Effector memory CD4-positive, alpha-beta T cell (primary cell): ENCODE results near the gene MAEL.

Experiments
- DNase-seq, 3 donors: peaks; one replicate each; pipeline ENCODE4 v3.0.0-alpha.2; 2020
- H3K27ac ChIP-seq: 2 replicates; pipeline ENCODE4 v1.7.0; 2013; ENCODE audit warnings: mild to moderate bottlenecking, low read length, moderate library complexity; ENCODE audit not compliant: insufficient read depth, poor library complexity, severe bottlenecking
- H3K27me3 ChIP-seq: replicated peaks from 2 replicates; pipeline ENCODE4 v1.7.0; 2013; ENCODE audit warnings: mild to moderate bottlenecking, low read length; ENCODE audit not compliant: insufficient read depth, control insufficient read depth, poor library complexity, severe bottlenecking
- H3K36me3 ChIP-seq: 2 replicates; pipeline ENCODE4 v1.7.0; 2013; ENCODE audit warnings: mild to moderate bottlenecking, low read length, moderate library complexity; ENCODE audit not compliant: control insufficient read depth, insufficient read depth
- H3K4me1 ChIP-seq: 2 replicates; pipeline ENCODE4 v1.7.0; 2013; ENCODE audit warnings: low read length, mild to moderate bottlenecking; ENCODE audit not compliant: control insufficient read depth, insufficient read depth, poor library complexity, severe bottlenecking
- H3K4me3 ChIP-seq: 2 replicates; pipeline ENCODE4 v1.7.0; 2013; ENCODE audit warnings: low read length, low read depth, mild to moderate bottlenecking; ENCODE audit not compliant: insufficient read depth, poor library complexity, severe bottlenecking
- H3K9me3 ChIP-seq: 2 replicates; pipeline ENCODE4 v1.7.0; 2013; ENCODE audit warnings: mild to moderate bottlenecking, low read length, moderate library complexity; ENCODE audit not compliant: control insufficient read depth

The MAEL gene

GRCh38 chr1:166977951-166978350, 11.1 kb upstream of the MAEL start:
- Histone ChIP-seq H3K27ac (no peak overlapping the region), H3K9me3 (no peaks in the 10 kb centered on the region), H3K27me3 (no peaks in the 10 kb centered on the region), H3K4me1 (peaks cover 5% of the 10 kb centered on the region), H3K4me3 (no peak overlapping the region), H3K36me3 (no peaks in the 10 kb centered on the region)
- DNase-seq: no peak

GRCh38 chr1:166978821-166979220, 10.3 kb upstream of the MAEL start:
- DNase-seq: no peak
- Histone ChIP-seq H3K36me3 (no peaks in the 10 kb centered on the region), H3K9me3 (no peaks in the 10 kb centered on the region), H3K27me3 (no peaks in the 10 kb centered on the region), H3K4me1 (peaks cover 5% of the 10 kb centered on the region), H3K27ac (no peak overlapping the region), H3K4me3 (no peak overlapping the region)

- H3K4me1 ChIP-seq: no peaks in the 10 kb centered on the region
- no peak for DNase-seq
- no peak overlapping the region for H3K27ac ChIP-seq
- no peaks in the 10 kb centered on the region for H3K27me3 ChIP-seq
- no peak overlapping the region for H3K4me3 ChIP-seq
- H3K9me3 ChIP-seq: no peaks in the 10 kb centered on the region
- no peaks in the 10 kb centered on the region for H3K36me3 ChIP-seq
These were observed 8.7 kb upstream of the MAEL start for GRCh38 chr1:166980383-166980782.

GRCh38 chr1:166980818-166981217, 8.3 kb upstream of the MAEL start:
- Histone ChIP-seq H3K4me3 (no peak overlapping the region), H3K4me1 (no peaks in the 10 kb centered on the region), H3K27me3 (no peaks in the 10 kb centered on the region), H3K9me3 (no peaks in the 10 kb centered on the region), H3K36me3 (no peaks in the 10 kb centered on the region), H3K27ac (no peak overlapping the region)
- DNase-seq: no peak

GRCh38 chr1:166981589-166981988, 7.5 kb upstream of the MAEL start:
- no peaks in the 10 kb centered on the region for H3K4me1 ChIP-seq
- H3K9me3 ChIP-seq: no peaks in the 10 kb centered on the region
- H3K4me3 ChIP-seq: no peak overlapping the region
- no peak for DNase-seq
- no peaks in the 10 kb centered on the region for H3K36me3 ChIP-seq
- no peak overlapping the region for H3K27ac ChIP-seq
- no peaks in the 10 kb centered on the region for H3K27me3 ChIP-seq

GRCh38 chr1:166999075-166999474, 10.0 kb downstream of the MAEL start:
- no peaks in the 10 kb centered on the region for H3K4me1 ChIP-seq
- no peak overlapping the region for H3K27ac ChIP-seq
- H3K9me3 ChIP-seq: no peaks in the 10 kb centered on the region
- no peak overlapping the region for H3K4me3 ChIP-seq
- no peaks in the 10 kb centered on the region for H3K36me3 ChIP-seq
- no peaks in the 10 kb centered on the region for H3K27me3 ChIP-seq
- DNase-seq: no peak

GRCh38 chr1:166999500-167000055, 10.5 kb downstream of the MAEL start:
- Histone ChIP-seq H3K27me3 (no peaks in the 10 kb centered on the region), H3K9me3 (no peaks in the 10 kb centered on the region)

GRCh38 chr1:167000546-167000945, 11.5 kb downstream of the MAEL start:
- Histone ChIP-seq H3K27me3 (no peaks in the 10 kb centered on the region), H3K36me3 (no peaks in the 10 kb centered on the region), H3K4me1 (no peaks in the 10 kb centered on the region), H3K9me3 (no peaks in the 10 kb centered on the region), H3K4me3 (no peak overlapping the region), H3K27ac (no peak overlapping the region)
- DNase-seq: no peak

More at GRCh38 chr1:166999500-167000055, 10.5 kb downstream of the MAEL start:
- H3K27ac ChIP-seq: no peak overlapping the region
- no peak overlapping the region for H3K4me3 ChIP-seq
- no peak for DNase-seq
- H3K36me3 ChIP-seq: no peaks in the 10 kb centered on the region
- H3K4me1 ChIP-seq: no peaks in the 10 kb centered on the region

GRCh38 chr1:167002354-167002753, 13.3 kb downstream of the MAEL start:
- Histone ChIP-seq H3K27me3 (no peaks in the 10 kb centered on the region), H3K27ac (no peak overlapping the region), H3K36me3 (no peaks in the 10 kb centered on the region), H3K4me3 (no peak overlapping the region), H3K9me3 (no peaks in the 10 kb centered on the region), H3K4me1 (no peaks in the 10 kb centered on the region)
- no peak for DNase-seq

- no peaks in the 10 kb centered on the region for H3K9me3 ChIP-seq
- H3K27ac ChIP-seq: no peak overlapping the region
- H3K36me3 ChIP-seq: no peaks in the 10 kb centered on the region
- no peaks in the 10 kb centered on the region for H3K27me3 ChIP-seq
- H3K4me3 ChIP-seq: no peak overlapping the region
- H3K4me1 ChIP-seq: no peaks in the 10 kb centered on the region
- no peak for DNase-seq
These were observed 14.6 kb downstream of the MAEL start for GRCh38 chr1:167003711-167004110.
